HG03196 (cell line): Measurements from ENCODE around the gene BPIFB3.
"Not testable (repeated sequence)": the region's sequence is repeated elsewhere in the genome, so short reads cannot be mapped to it uniquely, and the experiment has no call there.

ENCODE experiments used
- ATAC-seq: cut with Tn5 transposase; IDR thresholded peaks from one replicate; pipeline ENCODE4 v1.9.1; 2021; ENCODE audit not compliant: unreplicated experiment

The BPIFB3 gene

DNA sequence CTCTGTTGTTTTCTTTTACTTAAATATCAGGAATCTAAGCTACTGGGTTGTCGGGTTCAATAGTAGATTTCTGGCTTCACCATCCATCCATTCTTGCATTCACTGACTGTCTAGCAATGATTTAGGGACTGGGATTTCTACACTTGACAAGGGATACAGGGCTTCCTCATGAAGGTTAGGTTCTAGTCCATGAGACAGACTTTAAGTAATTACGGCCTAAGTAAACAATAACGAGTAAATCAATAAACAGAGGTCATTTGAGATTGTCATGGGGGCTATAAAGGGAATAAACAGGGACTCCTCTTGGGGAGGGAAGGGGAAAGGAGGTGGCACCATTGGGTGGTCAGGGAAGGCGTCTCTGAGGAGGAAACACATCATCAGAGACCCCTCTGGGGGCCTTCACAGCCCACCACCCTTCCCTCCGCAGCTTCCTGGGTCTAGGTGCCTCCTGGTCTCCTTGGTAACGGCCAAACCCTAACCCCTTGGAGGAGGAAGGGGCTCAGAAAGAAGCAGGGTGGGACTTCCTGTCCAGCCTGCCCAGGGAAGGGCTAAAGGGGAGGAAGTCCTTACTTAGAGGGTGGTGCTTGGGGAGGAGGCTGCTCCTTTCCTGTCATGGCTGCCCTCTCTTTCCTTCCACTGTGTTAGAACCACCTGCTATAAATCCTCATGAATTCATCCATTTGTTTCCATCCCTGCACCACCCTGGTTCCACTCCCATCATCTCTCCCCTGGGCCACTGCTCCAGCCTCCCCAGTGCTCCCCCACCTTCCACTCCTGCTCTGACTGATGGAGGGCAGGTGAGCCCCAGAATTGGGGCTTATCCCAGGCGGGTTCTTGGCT, 59.1 kb downstream of the BPIFB3 start:
- ATAC-seq: no peak

DNA sequence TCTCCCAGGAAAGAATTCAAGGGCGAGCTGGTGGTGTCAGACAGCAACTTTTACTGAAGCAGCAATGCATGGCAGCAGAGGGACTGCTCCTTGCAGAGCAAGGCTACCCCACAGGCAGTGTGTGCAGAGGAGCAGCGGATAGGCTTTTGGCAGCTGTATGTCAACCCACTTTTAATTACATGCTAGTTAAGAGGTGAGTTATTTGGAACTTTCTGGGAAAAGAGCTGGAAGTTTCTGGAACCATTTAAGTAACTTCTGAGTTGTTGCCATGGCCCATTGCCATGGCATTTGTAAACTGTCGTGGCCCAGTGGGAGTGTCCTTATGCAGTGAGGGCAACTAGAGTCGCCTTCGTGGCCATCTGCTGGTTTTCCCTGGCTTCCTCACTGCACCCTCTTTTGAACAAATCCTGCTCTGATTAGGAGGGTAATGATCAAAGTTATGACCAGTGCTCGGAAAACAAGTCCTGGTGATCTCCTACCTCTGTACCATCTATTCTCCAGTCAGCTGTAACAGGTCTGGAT, 59.7 kb downstream of the BPIFB3 start:
- no peak for ATAC-seq

DNA sequence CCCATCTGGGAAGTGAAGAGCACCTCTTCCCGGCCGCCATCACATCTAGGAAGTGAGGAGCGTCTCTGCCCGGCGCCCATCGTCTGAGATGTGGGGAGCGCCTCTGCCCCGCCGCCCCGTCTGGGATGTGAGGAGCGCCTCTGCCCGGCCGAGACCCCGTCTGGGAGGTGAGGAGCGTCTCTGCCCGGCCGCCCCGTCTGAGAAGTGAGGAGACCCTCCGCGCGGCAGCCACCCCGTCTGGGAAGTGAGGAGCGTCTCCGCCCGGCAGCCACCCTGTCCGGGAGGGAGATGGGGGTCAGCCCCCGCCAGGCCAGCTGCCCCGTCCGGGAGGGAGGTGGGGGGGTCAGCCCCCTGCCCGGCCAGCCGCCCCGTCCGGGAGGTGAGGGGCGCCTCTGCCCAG, 61.8 kb downstream of the BPIFB3 start:
- ATAC-seq: not testable (repeated sequence)

DNA sequence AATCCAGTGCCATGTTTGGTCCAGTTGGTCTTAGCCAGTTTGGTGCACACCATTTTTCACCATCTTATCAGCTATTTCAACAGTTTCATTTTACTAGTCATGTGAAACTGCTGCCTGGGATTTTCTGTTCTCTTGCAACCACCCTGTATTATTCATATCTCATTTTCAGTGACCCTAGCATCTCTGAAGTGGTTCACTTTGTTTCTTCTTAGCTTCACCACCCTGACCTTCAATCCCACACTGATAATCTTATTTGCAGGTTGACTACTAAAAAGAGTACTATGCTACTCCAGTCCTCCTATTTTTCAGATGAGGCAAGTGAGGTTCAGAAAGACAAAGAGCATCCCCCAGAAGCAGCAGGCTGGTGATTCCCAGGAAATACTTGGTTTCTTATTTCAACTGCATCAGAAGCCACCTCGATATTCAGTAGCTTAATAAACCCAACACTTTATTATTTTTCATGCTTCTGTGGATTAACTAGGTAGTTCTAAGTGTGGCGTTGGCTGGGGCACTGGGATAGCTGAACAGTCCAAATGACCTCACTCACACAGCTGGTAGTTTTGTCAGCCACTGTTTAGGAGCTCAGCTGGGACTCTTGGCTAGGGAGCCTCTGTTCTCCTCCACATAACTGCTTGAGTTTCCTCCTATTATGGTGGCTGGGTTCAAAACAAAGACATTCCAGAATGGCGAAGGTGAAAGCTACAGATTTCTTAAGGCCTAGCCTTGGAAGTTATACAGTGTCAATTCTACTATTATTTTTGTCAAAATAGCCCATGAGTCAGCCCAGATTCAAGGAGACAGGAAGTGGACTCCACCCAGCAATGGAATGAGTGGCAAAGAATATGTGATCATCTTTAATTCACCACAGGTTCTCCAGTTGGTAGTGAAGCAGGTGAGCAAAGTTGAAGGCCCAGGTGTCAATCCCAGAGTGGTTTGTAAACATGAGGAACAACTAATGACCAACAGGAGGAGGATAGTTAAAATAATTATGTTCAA, 66.3 kb downstream of the BPIFB3 start:
- ATAC-seq: no peak

DNA sequence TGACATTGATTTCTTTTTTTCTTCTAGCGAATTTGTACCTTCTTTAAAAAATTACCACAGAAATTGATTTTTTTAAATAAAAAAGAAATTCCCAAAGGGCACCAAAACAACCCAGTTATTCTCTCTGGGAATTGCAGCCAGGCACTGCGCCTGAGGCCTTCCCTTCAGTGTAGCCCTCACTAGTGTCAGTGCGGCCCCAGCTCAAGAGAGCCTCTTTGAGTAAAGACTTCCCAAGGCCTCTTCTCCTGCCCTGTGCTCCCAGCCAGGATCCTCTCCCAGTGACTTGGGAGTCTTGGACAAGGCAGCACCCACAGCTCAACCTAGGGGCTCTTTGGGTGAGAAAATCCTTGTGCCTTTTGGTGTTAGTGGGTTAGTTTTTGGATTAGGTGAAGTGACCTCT, 67.2 kb downstream of the BPIFB3 start:
- ATAC-seq: no peak

DNA sequence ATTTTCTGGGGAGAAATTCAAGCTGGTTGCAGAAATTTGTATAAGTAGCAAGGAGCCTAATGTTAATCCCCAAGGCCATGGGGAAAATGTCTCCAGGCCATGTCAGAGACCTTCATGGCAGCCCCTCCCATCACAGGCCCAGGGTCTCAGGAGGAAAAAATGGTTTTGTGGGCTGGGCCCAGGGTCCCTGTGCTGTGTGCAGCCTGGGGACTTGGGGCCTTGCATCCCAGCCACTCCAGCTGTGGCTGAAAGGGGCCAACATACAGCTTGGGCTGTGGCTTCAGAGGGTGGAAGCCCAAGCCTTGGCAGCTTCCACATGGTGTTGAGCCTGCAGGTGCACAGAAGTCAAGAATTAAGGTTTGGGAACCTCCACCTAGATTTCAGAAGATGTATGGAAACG, 68.6 kb downstream of the BPIFB3 start:
- ATAC-seq: not testable (repeated sequence)
